ENCODE measurements around the gene ARHGAP25. TPM values are rescaled to one million over a fixed set of nuclear protein-coding genes. Genes with fewer than 3 reads are reported as not detected.

The ARHGAP25 gene
- total and polyA plus RNA-seq, 2 donors from 2014 or later, result 6.3 to 20.4 TPM

- intact Hi-C loops (cut with DNase I), result no loop called here
- Histone ChIP-seq H3K9ac (ENCODE audit: low read length in 3 of 3) (no peak overlapping the region), H3K27me3 (ENCODE audit: control insufficient read depth, insufficient read depth, low read length) (no peaks in the 10 kb centered on the region), H3K4me1 (ENCODE audit: control insufficient read depth in 2 of 3, insufficient read depth in 2 of 3, low read depth in 1 of 3, low read length in 3 of 3) (peaks cover 0 to 10% (median 0%) of the 10 kb centered on the region in 3 donors), H3K36me3 (ENCODE audit: control insufficient read depth in 2 of 3, insufficient read depth in 3 of 3, low read length in 3 of 3) (no peaks in the 10 kb centered on the region), H3K4me3 (ENCODE audit: low read length in 3 of 3) (no peak overlapping the region), H3K27ac (ENCODE audit: low read depth in 2 of 2, low read length in 2 of 2) (peak overlapping the region; percentile 58 to 89), H3K9me3 (ENCODE audit: control insufficient read depth in 2 of 3, insufficient read depth in 1 of 3, low read length in 3 of 3) (no peaks in the 10 kb centered on the region)
- no peak for TF ChIP-seq CTCF (IDR thresholded peaks at IDR 0.05; ENCODE audit: borderline replicate concordance, extremely low read depth, insufficient read depth)
- DNase-seq (no peak), FAIRE-seq (no peak)
These were observed 13.0 kb upstream of the ARHGAP25 start for GRCh38 chr2:68721482-68722101.

- no peak for TF ChIP-seq CTCF (IDR thresholded peaks at IDR 0.05; ENCODE audit: borderline replicate concordance, extremely low read depth, insufficient read depth)
- Histone ChIP-seq H3K27me3 (ENCODE audit: control insufficient read depth, insufficient read depth, low read length) (no peaks in the 10 kb centered on the region), H3K36me3 (ENCODE audit: control insufficient read depth in 2 of 3, insufficient read depth in 3 of 3, low read length in 3 of 3) (no peaks in the 10 kb centered on the region), H3K4me3 (ENCODE audit: low read length in 3 of 3) (no peak overlapping the region), H3K9me3 (ENCODE audit: control insufficient read depth in 2 of 3, insufficient read depth in 1 of 3, low read length in 3 of 3) (no peaks in the 10 kb centered on the region), H3K9ac (ENCODE audit: low read length in 3 of 3) (no peak overlapping the region), H3K27ac (ENCODE audit: low read depth in 2 of 2, low read length in 2 of 2) (no peak overlapping the region), H3K4me1 (ENCODE audit: control insufficient read depth in 2 of 3, insufficient read depth in 2 of 3, low read depth in 1 of 3, low read length in 3 of 3) (peaks cover 0 to 10% (median 0%) of the 10 kb centered on the region in 3 donors)
- intact Hi-C loops (cut with DNase I), result no loop called here
- no peak for DNase-seq
- no peak for FAIRE-seq
These were observed 11.9 kb upstream of the ARHGAP25 start for GRCh38 chr2:68722712-68723111.

GRCh38 chr2:68723181-68723580 is 11.4 kb upstream of the ARHGAP25 start:
- intact Hi-C loops (cut with DNase I), result no loop called here
- no peak for FAIRE-seq

More at GRCh38 chr2:68723181-68723580, 11.4 kb upstream of the ARHGAP25 start:
- no peak for TF ChIP-seq CTCF (IDR thresholded peaks at IDR 0.05; ENCODE audit: borderline replicate concordance, extremely low read depth, insufficient read depth)
- Histone ChIP-seq H3K27me3 (ENCODE audit: control insufficient read depth, insufficient read depth, low read length) (no peaks in the 10 kb centered on the region), H3K36me3 (ENCODE audit: control insufficient read depth in 2 of 3, insufficient read depth in 3 of 3, low read length in 3 of 3) (no peaks in the 10 kb centered on the region), H3K4me3 (ENCODE audit: low read length in 3 of 3) (no peak overlapping the region), H3K4me1 (ENCODE audit: control insufficient read depth in 2 of 3, insufficient read depth in 2 of 3, low read depth in 1 of 3, low read length in 3 of 3) (peaks cover 0 to 10% (median 0%) of the 10 kb centered on the region in 3 donors), H3K9me3 (ENCODE audit: control insufficient read depth in 2 of 3, insufficient read depth in 1 of 3, low read length in 3 of 3) (no peaks in the 10 kb centered on the region), H3K27ac (ENCODE audit: low read depth in 2 of 2, low read length in 2 of 2) (no peak overlapping the region), H3K9ac (ENCODE audit: low read length in 3 of 3) (no peak overlapping the region)
- DNase-seq, result no peak
